ENCODE measurements around the gene GAGE1.
"Not testable (repeated sequence)": the region's sequence is repeated elsewhere in the genome, so short reads cannot be mapped to it uniquely, and the experiment has no call there.

The GAGE1 gene

GRCh38 chrX:49598720-49599119 is at the start of gene GAGE1:
Gene GAGE1 (plus strand): TSS chrX:49599020. CDS start chrX:49600175, 1,155 bp downstream.
- not testable (repeated sequence) for DNase-seq (ENCODE audit: low read depth)

DNA sequence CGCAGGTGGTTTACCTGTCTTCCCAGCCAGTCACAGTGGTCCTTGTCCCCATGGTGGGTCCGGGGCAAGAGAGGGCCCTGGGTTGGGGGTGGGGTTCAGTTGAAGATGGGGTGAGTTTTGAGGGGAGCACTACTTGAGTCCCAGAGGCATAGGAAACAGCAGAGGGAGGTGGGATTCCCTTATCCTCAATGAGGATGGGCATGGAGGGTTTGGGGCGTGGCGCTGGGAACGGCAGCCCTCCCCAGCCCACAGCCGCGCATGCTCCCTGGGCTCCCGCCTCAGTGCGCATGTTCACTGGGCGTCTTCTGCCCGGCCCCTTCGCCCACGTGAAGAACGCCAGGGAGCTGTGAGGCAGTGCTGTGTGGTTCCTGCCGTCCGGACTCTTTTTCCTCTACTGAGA is 47.8 kb upstream of the GAGE1 start, which contains the start of gene GAGE12E:
TSS of gene GAGE12E (plus strand) at position 301 of the 400 bp plus-strand sequence. CDS start 1,155 bp downstream, outside the sequence.
- not testable (repeated sequence) for DNase-seq (ENCODE audit: low read depth)

- not testable (repeated sequence) for DNase-seq (ENCODE audit: low read depth)
Measured at GRCh38 chrX:49560542-49560941, 38.3 kb upstream of the GAGE1 start, which contains the start of gene GAGE12F. Gene GAGE12F (plus strand): TSS chrX:49560842. CDS start chrX:49561997, 1,155 bp downstream.

GRCh38 chrX:49568728-49569127 is 30.1 kb upstream of the GAGE1 start:
- DNase-seq (ENCODE audit: low read depth) = not testable (repeated sequence)

- DNase-seq (ENCODE audit: low read depth) = not testable (repeated sequence)
Measured at GRCh38 chrX:49569152-49569551, 29.7 kb upstream of the GAGE1 start.

GRCh38 chrX:49570100-49570499 is 28.7 kb upstream of the GAGE1 start, which contains the start of gene GAGE12G:
Gene GAGE12G (plus strand): TSS chrX:49570400. CDS start chrX:49571555, 1,155 bp downstream.
- DNase-seq (ENCODE audit: low read depth) = not testable (repeated sequence)

- DNase-seq (ENCODE audit: low read depth) = not testable (repeated sequence)
Measured at GRCh38 chrX:49579649-49580048, 19.2 kb upstream of the GAGE1 start, which contains the start of gene GAGE12H. Gene GAGE12H (plus strand): TSS chrX:49579949. CDS start chrX:49581104, 1,155 bp downstream.

DNA sequence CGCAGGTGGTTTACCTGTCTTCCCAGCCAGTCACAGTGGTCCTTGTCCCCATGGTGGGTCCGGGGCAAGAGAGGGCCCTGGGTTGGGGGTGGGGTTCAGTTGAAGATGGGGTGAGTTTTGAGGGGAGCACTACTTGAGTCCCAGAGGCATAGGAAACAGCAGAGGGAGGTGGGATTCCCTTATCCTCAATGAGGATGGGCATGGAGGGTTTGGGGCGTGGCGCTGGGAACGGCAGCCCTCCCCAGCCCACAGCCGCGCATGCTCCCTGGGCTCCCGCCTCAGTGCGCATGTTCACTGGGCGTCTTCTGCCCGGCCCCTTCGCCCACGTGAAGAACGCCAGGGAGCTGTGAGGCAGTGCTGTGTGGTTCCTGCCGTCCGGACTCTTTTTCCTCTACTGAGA is 9.6 kb upstream of the GAGE1 start, which contains the start of gene GAGE2A:
TSS of gene GAGE2A (plus strand) at position 301 of the 400 bp plus-strand sequence. CDS start 1,155 bp downstream, outside the sequence.
- not testable (repeated sequence) for DNase-seq (ENCODE audit: low read depth)

GRCh38 chrX:49589769-49590478 is 8.9 kb upstream of the GAGE1 start:
- not testable (repeated sequence) for DNase-seq (ENCODE audit: low read depth)

DNA sequence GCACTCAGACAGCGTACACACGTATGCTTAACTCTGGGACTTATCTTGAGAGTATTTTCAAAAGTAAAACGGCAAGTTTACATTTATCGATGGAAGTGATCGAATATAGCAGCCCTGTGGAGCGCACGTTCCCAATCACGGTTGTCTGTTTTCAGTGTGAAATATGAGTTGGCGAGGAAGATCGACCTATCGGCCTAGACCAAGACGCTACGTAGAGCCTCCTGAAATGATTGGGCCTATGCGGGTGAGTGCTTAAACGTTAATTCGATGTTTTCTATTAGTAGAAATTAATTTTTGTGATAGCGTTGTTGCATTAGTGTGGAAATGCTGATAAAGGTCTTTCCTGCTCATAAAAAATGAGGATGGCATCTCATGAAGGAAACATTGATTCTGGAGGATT is 8.3 kb upstream of the GAGE1 start:
- DNase-seq (ENCODE audit: low read depth) = not testable (repeated sequence)

- no peak for DNase-seq (ENCODE audit: low read depth)
Measured at GRCh38 chrX:49610718-49611310, 12.0 kb downstream of the GAGE1 start.

DNA sequence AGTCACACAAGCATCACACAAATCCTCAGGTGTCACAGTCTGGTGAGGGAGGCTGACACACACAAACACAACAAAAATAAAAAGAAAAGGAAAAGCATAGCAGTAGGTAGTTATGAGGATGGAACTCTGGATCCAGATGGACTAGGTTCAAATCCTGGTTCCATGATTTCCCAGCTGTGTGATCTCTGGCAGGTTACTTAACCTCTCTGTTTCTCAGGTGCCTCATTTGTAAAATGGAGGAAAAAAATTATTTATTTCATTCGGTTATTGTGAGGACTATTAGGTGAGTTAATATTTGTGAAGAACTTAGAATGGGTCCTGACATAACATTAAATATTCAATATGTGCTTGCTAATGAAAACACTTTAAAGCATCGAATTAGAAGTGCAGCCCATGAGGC is 19.8 kb downstream of the GAGE1 start:
- no peak for DNase-seq (ENCODE audit: low read depth)

DNA sequence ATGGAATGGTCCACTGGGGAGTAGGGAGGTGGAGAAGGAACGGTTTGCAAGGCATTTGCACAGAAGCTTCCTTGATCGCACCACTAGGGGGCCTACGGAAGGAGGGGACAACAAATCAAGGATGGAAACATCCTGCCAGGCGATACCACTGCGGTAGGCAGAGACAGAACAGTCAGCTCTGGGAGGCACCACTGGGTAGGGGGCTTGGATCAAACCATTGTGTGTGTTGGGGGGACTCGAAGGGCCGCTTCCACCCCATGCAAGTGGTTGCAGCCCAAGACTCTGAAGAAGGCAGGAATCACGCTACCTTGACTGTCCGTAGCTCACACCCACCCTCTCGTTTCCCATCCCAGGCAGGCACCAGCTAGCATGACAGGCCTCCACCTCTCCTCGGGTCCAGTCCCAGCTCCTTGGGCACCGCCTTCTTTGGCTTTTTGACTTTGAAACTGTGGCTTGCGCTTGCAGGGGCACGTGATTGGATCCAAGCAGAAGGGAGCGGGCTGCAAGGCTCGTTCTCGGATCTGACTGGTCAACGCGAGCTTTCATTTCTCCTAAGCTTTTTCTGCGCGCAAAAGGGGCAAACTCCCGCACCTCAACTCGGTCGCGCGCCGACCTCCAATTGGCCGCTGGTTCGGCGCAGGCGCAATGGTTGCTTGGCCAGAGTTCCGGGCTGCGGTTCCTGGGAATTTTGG is 28.4 kb downstream of the GAGE1 start:
- DNase-seq (ENCODE audit: low read depth) = no peak

DNA sequence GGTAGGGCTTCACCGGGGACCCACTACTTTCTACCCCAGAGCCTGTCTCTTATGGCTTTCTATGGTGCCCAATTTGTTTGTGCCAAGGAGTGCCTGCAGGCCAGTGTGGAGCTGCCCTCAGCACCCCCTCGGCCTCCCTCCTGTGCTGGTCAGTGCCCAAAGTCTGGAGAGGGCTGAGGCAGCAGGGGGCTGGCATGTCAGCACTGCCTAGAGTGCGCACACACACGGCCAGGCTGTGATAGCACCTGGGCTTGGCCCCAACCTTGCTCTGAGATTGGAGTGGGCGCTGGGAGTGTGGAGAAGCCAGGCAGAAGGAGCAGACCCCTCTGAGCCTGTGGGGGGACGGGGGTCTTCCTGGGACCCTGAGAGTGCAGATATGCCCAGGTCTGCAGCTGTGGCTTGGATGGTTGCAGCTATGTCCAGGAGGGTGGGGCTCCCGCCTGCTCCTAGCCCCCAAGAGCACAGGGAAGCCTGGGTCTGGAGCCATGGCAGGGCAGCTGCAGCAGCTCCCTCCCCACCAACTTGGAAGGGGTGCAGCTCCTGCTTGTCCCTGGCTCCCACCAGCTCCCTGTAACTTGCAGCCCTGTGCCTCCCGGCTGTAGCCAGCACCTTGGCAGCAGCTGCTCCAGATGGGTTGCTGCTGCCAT is 46.3 kb downstream of the GAGE1 start:
- no peak for DNase-seq (ENCODE audit: low read depth)

GRCh38 chrX:49656533-49656932 is 57.7 kb downstream of the GAGE1 start:
- no peak for DNase-seq (ENCODE audit: low read depth)

Measured in activated T-cell treated with anti-CD3 and anti-CD28 coated beads for 48 hours (primary cell).